HG02884 (cell line): Measurements from ENCODE around the gene MKLN1.
"Not testable (repeated sequence)": the region's sequence is repeated elsewhere in the genome, so short reads cannot be mapped to it uniquely, and the experiment has no call there.

ENCODE experiments used
- ATAC-seq: cut with Tn5 transposase; IDR thresholded peaks from one replicate; pipeline ENCODE4 v1.9.1; 2021; ENCODE audit warnings: mild to moderate bottlenecking, moderate library complexity; ENCODE audit not compliant: unreplicated experiment

The MKLN1 gene

GRCh38 chr7:131388126-131388525 is 60.5 kb downstream of the MKLN1 start:
- ATAC-seq: no peak

- ATAC-seq: no peak
These were observed 62.6 kb downstream of the MKLN1 start for GRCh38 chr7:131390275-131390674.

GRCh38 chr7:131391145-131391544 is 63.5 kb downstream of the MKLN1 start:
- no peak for ATAC-seq

GRCh38 chr7:131400681-131401176 is 73.1 kb downstream of the MKLN1 start:
- no peak for ATAC-seq

GRCh38 chr7:131401194-131401593 is 73.5 kb downstream of the MKLN1 start:
- ATAC-seq: no peak

- ATAC-seq: no peak
These were observed 75.6 kb downstream of the MKLN1 start for GRCh38 chr7:131403322-131403721.

GRCh38 chr7:131404226-131404911 is 76.7 kb downstream of the MKLN1 start:
- no peak for ATAC-seq

- ATAC-seq: no peak
These were observed 81.6 kb downstream of the MKLN1 start for GRCh38 chr7:131409129-131409766.

- ATAC-seq: no peak
These were observed 84.4 kb downstream of the MKLN1 start for GRCh38 chr7:131412031-131412430.

- no peak for ATAC-seq
These were observed 86.0 kb downstream of the MKLN1 start for GRCh38 chr7:131413711-131414110.

GRCh38 chr7:131424219-131424822 is 96.6 kb downstream of the MKLN1 start:
- ATAC-seq: no peak

GRCh38 chr7:131425992-131426391 is 98.3 kb downstream of the MKLN1 start:
- no peak for ATAC-seq

GRCh38 chr7:131430826-131431225 is 103.2 kb downstream of the MKLN1 start:
- not testable (repeated sequence) for ATAC-seq

- ATAC-seq: no peak
These were observed 103.6 kb downstream of the MKLN1 start for GRCh38 chr7:131431289-131431688.

- no peak for ATAC-seq
These were observed 104.1 kb downstream of the MKLN1 start for GRCh38 chr7:131431756-131432155.

- ATAC-seq: no peak
These were observed 108.7 kb downstream of the MKLN1 start for GRCh38 chr7:131436384-131436783.

GRCh38 chr7:131438969-131439368 is 111.3 kb downstream of the MKLN1 start:
- ATAC-seq: no peak

GRCh38 chr7:131443496-131443895 is 115.8 kb downstream of the MKLN1 start:
- ATAC-seq: no peak

- ATAC-seq: no peak
These were observed 117.0 kb downstream of the MKLN1 start for GRCh38 chr7:131444683-131445082.

- ATAC-seq: no peak
These were observed 121.8 kb downstream of the MKLN1 start for GRCh38 chr7:131449373-131449902.

- ATAC-seq: no peak
These were observed 126.8 kb downstream of the MKLN1 start for GRCh38 chr7:131454498-131454897.

- no peak for ATAC-seq
These were observed 127.3 kb downstream of the MKLN1 start for GRCh38 chr7:131455001-131455400.
